AG04450 (cell line): ENCODE results near the gene NAGS. TPM values are rescaled to one million over a fixed set of nuclear protein-coding genes. Genes with fewer than 3 reads are reported as not detected.
"Not testable (repeated sequence)": the region's sequence is repeated elsewhere in the genome, so short reads cannot be mapped to it uniquely, and the experiment has no call there.

ENCODE experiments used
- CTCF ChIA-PET: fragments of 300-600, 350-600 bp; formaldehyde crosslinking; extraction: SDS; loops from one replicate; lab custom pipeline; 2022; ENCODE audit warnings: antibody characterized with exemption, inconsistent platforms; lab: Charles Lee
- POLR2A ChIA-PET: fragments of 350-600 bp; formaldehyde crosslinking; extraction: SDS; loops from one replicate; lab custom pipeline; 2021; ENCODE audit warnings: antibody characterized with exemption, inconsistent platforms; lab: Yijun Ruan, JAX
- DNase-seq: peaks from one replicate; pipeline ENCODE4 v3.0.0-alpha.2; 2011; ENCODE audit warnings: low read depth, low spot score
- H3K27ac ChIP-seq: one replicate; pipeline ENCODE4 v1.5.1; 2012; ENCODE audit warnings: low read depth, low read length, control low read depth
- H3K27me3 ChIP-seq: one replicate; pipeline ENCODE4 v1.6.0; 2012; ENCODE audit warnings: low read length; ENCODE audit not compliant: control insufficient read depth, insufficient read depth
- H3K4me3 ChIP-seq: 2 replicates; pipeline ENCODE4 v1.5.1; 2011; ENCODE audit warnings: mild to moderate bottlenecking, low read depth, low read length, control low read depth
- H3K9me3 ChIP-seq: 2 replicates; pipeline ENCODE4 v1.5.1; 2012; ENCODE audit warnings: low read length; ENCODE audit not compliant: control insufficient read depth, insufficient read depth
- polyA plus RNA-seq: library from polyadenylated mRNA; depleted of rRNA; stranded (reverse); fragments of >200 nt; gene quantifications from 2 replicates; pipeline ENCODE4 v1.2.3, GENCODE V29; 2011
- TF ChIP-seq, protein P1 (sequence below): IDR thresholded peaks from 2 replicates; pipeline ENCODE4 v1.5.1; 2011; ENCODE audit warnings: low read depth, low read length, control low read depth, inconsistent platforms

NAGS gene
- polyA plus RNA-seq, 1 experiment = 1.1 TPM

DNA sequence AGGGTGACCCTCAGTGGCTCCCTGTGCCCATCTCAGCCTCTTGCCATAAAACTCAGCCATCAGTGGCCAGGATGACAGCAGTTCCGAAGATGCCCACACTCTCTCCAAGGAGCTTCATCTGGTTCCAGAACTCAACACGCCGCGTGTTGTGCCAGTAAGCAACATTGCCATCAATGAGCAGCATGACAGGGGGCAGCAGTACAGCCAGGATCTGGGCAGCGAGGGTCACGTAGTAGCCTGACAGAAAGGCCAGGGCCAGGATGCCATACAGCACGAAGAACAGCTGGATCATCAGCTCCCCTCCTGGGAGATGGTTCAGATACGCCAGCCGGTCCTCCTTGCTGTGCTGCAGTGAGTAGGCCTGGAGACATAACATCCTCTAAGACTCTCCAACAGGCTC, 7.5 kb downstream of the NAGS start:
- Histone ChIP-seq H3K4me3 (no peak overlapping the region), H3K27ac (peak overlapping the region; percentile 61), H3K9me3 (peaks cover 3% of the 10 kb centered on the region; the same call in 1 of the 2 replicates), H3K27me3 (no peaks in the 10 kb centered on the region)
- no peak for DNase-seq
- CTCF ChIA-PET = interaction anchor here (1.1 kb wide), 1 partner anchor 32 kb away, joined by 4 read pairs; no protein-coding TSS in a partner anchor
- POLR2A ChIA-PET = no interaction called here
- TF ChIP-seq, protein P1, sequence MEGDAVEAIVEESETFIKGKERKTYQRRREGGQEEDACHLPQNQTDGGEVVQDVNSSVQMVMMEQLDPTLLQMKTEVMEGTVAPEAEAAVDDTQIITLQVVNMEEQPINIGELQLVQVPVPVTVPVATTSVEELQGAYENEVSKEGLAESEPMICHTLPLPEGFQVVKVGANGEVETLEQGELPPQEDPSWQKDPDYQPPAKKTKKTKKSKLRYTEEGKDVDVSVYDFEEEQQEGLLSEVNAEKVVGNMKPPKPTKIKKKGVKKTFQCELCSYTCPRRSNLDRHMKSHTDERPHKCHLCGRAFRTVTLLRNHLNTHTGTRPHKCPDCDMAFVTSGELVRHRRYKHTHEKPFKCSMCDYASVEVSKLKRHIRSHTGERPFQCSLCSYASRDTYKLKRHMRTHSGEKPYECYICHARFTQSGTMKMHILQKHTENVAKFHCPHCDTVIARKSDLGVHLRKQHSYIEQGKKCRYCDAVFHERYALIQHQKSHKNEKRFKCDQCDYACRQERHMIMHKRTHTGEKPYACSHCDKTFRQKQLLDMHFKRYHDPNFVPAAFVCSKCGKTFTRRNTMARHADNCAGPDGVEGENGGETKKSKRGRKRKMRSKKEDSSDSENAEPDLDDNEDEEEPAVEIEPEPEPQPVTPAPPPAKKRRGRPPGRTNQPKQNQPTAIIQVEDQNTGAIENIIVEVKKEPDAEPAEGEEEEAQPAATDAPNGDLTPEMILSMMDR = no peak

DNA sequence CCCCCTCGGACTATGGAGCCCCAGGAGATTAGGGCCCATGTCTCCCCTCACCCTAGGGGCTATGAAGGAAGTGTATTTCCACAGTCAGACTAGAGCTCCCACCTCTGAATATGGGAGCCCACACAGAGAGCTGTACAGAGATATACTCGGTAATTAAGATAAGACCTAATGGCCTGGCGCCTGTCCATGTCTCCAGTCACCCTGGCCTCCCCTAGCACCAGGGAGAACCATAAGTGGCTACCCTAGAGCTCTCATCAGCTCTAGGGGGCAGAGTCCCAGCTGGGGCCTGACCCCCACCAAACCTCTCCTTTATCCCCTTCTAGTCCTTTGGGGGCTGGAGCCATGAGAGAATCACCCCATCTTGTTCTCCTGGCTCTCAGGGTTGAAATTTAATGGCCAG, 8.0 kb downstream of the NAGS start:
- ChIA-PET POLR2A (no interaction called here), CTCF (interaction anchor here (0.9 kb wide), 1 partner anchor 103 kb away, joined by 3 read pairs; no protein-coding TSS in a partner anchor)
- no peak overlapping the region for H3K4me3 ChIP-seq
- TF ChIP-seq, protein P1 = no peak
- no peak for DNase-seq
- H3K9me3 ChIP-seq = peaks cover 3% of the 10 kb centered on the region; the same call in 1 of the 2 replicates
- H3K27me3 ChIP-seq = no peaks in the 10 kb centered on the region
- H3K27ac ChIP-seq = no peak overlapping the region

DNA sequence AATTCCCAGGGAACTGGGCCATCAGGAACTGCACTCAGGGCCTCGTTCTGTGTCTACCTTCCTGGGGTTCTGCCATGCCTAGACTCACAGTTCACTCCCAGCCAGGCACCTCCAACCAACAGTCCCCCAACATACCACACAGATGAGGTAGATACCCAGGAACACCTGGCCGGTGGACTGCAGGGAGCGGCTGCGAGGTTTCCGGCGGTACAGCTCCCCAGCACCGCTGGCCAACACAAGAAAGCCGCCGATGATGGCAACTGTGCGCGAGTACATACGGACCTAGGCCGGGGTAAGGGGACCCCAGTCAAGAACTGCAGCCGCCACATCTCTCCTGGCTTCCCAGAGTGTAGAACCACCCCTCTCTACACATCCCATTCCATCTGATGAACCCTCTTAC, 8.5 kb downstream of the NAGS start:
- H3K27ac ChIP-seq = no peak overlapping the region
- no peak overlapping the region for H3K4me3 ChIP-seq
- TF ChIP-seq, protein P1 = no peak
- H3K27me3 ChIP-seq = no peaks in the 10 kb centered on the region
- ChIA-PET POLR2A (no interaction called here), CTCF (interaction anchor here (0.9 kb wide), 1 partner anchor 103 kb away, joined by 3 read pairs; no protein-coding TSS in a partner anchor)
- H3K9me3 ChIP-seq = peaks cover 3% of the 10 kb centered on the region; the same call in 1 of the 2 replicates
- DNase-seq = no peak

DNA sequence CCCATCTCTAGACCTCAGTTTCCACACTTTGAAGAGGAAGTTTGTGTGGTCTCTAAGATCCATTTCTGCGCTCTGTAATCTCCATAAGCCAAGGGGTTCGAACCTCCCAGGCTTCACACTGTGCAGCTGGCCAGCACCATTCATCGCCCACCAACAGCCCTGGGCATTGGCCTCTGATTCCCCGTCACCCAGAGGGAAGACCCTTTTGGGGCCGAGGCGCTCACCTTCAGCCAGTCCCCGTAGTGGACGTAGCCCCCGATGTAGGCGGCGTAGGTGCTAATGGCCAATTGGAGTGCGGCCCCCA, 9.7 kb downstream of the NAGS start:
- DNase-seq = no peak
- H3K9me3 ChIP-seq = peaks cover 3% of the 10 kb centered on the region; the same call in 1 of the 2 replicates
- H3K27me3 ChIP-seq = no peaks in the 10 kb centered on the region
- peak overlapping the region; percentile 93 for H3K4me3 ChIP-seq
- TF ChIP-seq, protein P1 = no peak
- peak overlapping the region; percentile 89 for H3K27ac ChIP-seq
- ChIA-PET CTCF (no interaction called here), POLR2A (interaction anchor here (1.2 kb wide), 1 partner anchor 29 kb away, joined by 9 read pairs; no protein-coding TSS in a partner anchor)

DNA sequence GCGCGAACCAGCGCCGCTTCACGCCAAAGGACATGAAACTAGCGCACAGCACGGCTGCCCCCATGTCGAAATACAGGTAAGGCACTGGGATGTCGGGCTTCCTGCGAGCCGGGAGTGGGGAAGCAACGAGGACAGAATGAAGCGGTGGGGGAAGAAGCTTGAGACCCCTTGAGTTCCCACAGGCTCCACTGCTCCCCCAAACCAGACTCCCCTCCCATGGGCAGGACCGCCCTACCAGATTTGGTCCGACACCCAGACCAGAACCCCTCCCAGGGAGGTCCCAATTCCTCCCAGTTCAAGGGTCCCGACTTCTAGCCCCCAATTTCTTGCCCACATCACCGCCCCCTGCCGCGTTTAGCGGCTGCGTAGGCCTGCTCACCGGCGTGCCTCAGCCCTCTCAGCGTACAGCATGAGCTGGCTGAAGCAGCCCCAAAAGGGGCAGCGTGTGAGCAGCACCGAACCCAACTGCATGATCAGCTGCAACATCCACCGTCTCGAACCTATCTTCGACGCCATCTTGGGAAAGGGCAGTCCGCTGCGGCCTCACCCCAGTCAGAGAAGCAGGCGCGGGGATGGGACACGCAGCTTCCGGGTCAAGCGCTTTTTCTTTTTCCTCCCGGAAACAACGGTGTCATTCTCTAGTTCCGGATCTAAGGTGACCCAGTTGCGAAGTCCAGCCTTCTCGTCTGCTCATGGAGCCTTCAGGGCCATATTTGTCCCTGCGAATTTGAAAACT, 10.2 kb downstream of the NAGS start, which contains the start of gene TMEM101:
Gene TMEM101, minus strand, starts transcription at position 527 of the 736 bp plus-strand sequence. Its CDS starts 11 bp downstream, at position 516.
- ChIA-PET POLR2A (interaction anchor here (0.5 to 1.2 kb wide), 5 partner anchors 12 to 169 kb away, joined by 3 to 9 read pairs (median 4); no protein-coding TSS in a partner anchor), CTCF (interaction anchor here (0.5 to 2.2 kb wide), 2 partner anchors 71 to 1935 kb away, joined by 3 to 5 read pairs; no protein-coding TSS in a partner anchor)
- TF ChIP-seq, protein P1 = no peak
- Histone ChIP-seq H3K27ac (peak within 1 kb of the TSS; percentile 89), H3K4me3 (peak within 1 kb of the TSS; percentile 93), H3K9me3 (peaks cover 3% of the 10 kb centered on the region; the same call in 1 of the 2 replicates), H3K27me3 (no peaks in the 10 kb centered on the region)
- peak; percentile 88 for DNase-seq

DNA sequence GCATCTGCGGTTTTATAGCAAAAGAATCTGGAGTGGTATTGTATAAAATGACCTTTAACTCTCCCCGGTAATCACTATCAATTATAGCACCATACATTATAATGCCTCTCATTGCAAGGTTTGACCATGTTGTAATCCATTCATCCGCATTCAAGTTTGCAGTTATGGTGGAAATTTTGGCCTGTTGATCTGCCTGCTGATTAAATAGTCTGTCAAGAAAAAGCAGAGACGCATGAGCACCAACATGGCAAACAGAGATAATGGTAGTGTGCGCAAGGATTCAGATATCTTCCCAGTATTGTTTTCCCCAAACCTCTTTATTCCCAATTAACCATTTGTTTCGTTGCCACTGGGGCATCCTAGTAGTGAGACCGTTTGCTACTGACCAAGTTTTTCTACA, 16.8 kb downstream of the NAGS start:
- CTCF ChIA-PET, POLR2A ChIA-PET, H3K27me3 ChIP-seq, DNase-seq, H3K27ac ChIP-seq, H3K4me3 ChIP-seq, H3K9me3 ChIP-seq: not testable (repeated sequence)
